Hepatocyte (in vitro differentiated cells): ENCODE results near the gene CDC14B. TPM values are rescaled to one million over a fixed set of nuclear protein-coding genes. Genes with fewer than 3 reads are reported as not detected.

Experiments
- DNase-seq: peaks from one replicate; pipeline ENCODE4 v3.0.0-alpha.2; 2016; ENCODE audit warnings: low spot score
- H2AFZ ChIP-seq: fragments of 200-600 bp; sonication (generic); 2 replicates; pipeline ENCODE4 v1.6.0; 2016; ENCODE audit warnings: antibody characterized with exemption, mild to moderate bottlenecking
- H3K27ac ChIP-seq: fragments of 200-600 bp; sonication (generic); 2 replicates; pipeline ENCODE4 v1.5.1; 2016; ENCODE audit warnings: mild to moderate bottlenecking
- H3K27me3 ChIP-seq: fragments of 200-600 bp; sonication (generic); 2 replicates; pipeline ENCODE4 v1.6.1; 2016
- H3K36me3 ChIP-seq: fragments of 200-600 bp; sonication (generic); replicated peaks from 2 replicates; pipeline ENCODE4 v1.5.1; 2016; ENCODE audit warnings: low read depth; ENCODE audit not compliant: insufficient read depth
- H3K4me1 ChIP-seq: fragments of 200-600 bp; sonication (generic); 2 replicates; pipeline ENCODE4 v1.5.1; 2016; ENCODE audit warnings: mild to moderate bottlenecking, moderate library complexity; ENCODE audit not compliant: insufficient read depth
- H3K4me2 ChIP-seq: fragments of 200-600 bp; sonication (generic); 2 replicates; pipeline ENCODE4 v1.6.0; 2016
- H3K4me3 ChIP-seq: fragments of 200-600 bp; sonication (generic); 2 replicates; pipeline ENCODE4 v1.5.1; 2016; ENCODE audit warnings: mild to moderate bottlenecking
- H3K79me2 ChIP-seq: fragments of 200-600 bp; sonication (generic); 2 replicates; pipeline ENCODE4 v1.6.0; 2017; ENCODE audit warnings: mild to moderate bottlenecking
- H3K9me2 ChIP-seq: fragments of 200-600 bp; sonication (generic); replicated peaks from 2 replicates; pipeline ENCODE4 v1.6.0; 2017; ENCODE audit warnings: mild to moderate bottlenecking; ENCODE audit not compliant: insufficient read depth
- H3K9me3 ChIP-seq: fragments of 200-600 bp; sonication (generic); 2 replicates; pipeline ENCODE4 v1.5.1; 2016; ENCODE audit warnings: low read depth, mild to moderate bottlenecking
- H4K20me1 ChIP-seq: fragments of 200-600 bp; sonication (generic); 2 replicates; pipeline ENCODE4 v1.6.0; 2016; ENCODE audit warnings: mild to moderate bottlenecking; ENCODE audit not compliant: insufficient read depth, poor library complexity, severe bottlenecking
- EZH2 ChIP-seq: fragments of 200-600 bp; sonication (generic); IDR thresholded peaks from 2 replicates; pipeline ENCODE4 v1.6.1; 2016; ENCODE audit warnings: antibody characterized with exemption, mild to moderate bottlenecking, borderline replicate concordance
- EZH2phosphoT487 ChIP-seq: fragments of 200-600 bp; sonication (generic); IDR thresholded peaks from one replicate; pipeline ENCODE4 v1.6.1; 2018; ENCODE audit warnings: antibody characterized with exemption, mild to moderate bottlenecking, low read depth, moderate library complexity; ENCODE audit not compliant: unreplicated experiment, severe bottlenecking
- WGBS: methylation state at CpG from one replicate; pipeline ENCODE4 v1.1.6; 2016; ENCODE audit warnings: low lambda C conversion rate; ENCODE audit errors: missing lambda C conversion rate; 5-methylcytosine and 5-hydroxymethylcytosine counted together
- polyA plus RNA-seq: library from polyadenylated mRNA; unstranded; fragments of >200 nt; fragmentation: Nextera tagmentation; extraction: Ambion mirVana; gene quantifications from 2 replicates; pipeline ENCODE4 v1.2.1, GENCODE V29; 2016
- total RNA-seq: library from RNA; depleted of rRNA; stranded (reverse); fragments of >200 nt; gene quantifications from 2 replicates; pipeline ENCODE4 v1.2.3, GENCODE V29; 2014
- TF ChIP-seq, protein P1 (sequence below): fragments of 200-600 bp; sonication (generic); IDR thresholded peaks from 2 replicates; pipeline ENCODE4 v1.5.1; 2016; ENCODE audit warnings: antibody characterized with exemption, mild to moderate bottlenecking; ENCODE audit not compliant: poor library complexity

Gene CDC14B
- total and polyA plus RNA-seq, 2 experiments from 2014 or later, result 15.1 to 33.4 TPM

- peak overlapping the region; percentile 23 for H3K27ac ChIP-seq
- no peaks in the 10 kb centered on the region for H3K4me1 ChIP-seq
- no peak overlapping the region for H2AFZ ChIP-seq
- no peak overlapping the region for H3K4me3 ChIP-seq
- no peaks in the 10 kb centered on the region for H3K79me2 ChIP-seq
- H4K20me1 ChIP-seq, result no peaks in the 10 kb centered on the region
- no peak for TF ChIP-seq EZH2
- no peak for TF ChIP-seq EZH2phosphoT487
- TF ChIP-seq, protein P1, sequence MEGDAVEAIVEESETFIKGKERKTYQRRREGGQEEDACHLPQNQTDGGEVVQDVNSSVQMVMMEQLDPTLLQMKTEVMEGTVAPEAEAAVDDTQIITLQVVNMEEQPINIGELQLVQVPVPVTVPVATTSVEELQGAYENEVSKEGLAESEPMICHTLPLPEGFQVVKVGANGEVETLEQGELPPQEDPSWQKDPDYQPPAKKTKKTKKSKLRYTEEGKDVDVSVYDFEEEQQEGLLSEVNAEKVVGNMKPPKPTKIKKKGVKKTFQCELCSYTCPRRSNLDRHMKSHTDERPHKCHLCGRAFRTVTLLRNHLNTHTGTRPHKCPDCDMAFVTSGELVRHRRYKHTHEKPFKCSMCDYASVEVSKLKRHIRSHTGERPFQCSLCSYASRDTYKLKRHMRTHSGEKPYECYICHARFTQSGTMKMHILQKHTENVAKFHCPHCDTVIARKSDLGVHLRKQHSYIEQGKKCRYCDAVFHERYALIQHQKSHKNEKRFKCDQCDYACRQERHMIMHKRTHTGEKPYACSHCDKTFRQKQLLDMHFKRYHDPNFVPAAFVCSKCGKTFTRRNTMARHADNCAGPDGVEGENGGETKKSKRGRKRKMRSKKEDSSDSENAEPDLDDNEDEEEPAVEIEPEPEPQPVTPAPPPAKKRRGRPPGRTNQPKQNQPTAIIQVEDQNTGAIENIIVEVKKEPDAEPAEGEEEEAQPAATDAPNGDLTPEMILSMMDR, result no peak
- H3K27me3 ChIP-seq, result no peaks in the 10 kb centered on the region
- DNase-seq, result no peak
- H3K9me3 ChIP-seq, result no peaks in the 10 kb centered on the region
- 97% methylated on average over 5 of the region's 5 CpGs for WGBS
- no peaks in the 10 kb centered on the region for H3K9me2 ChIP-seq
- no peaks in the 10 kb centered on the region for H3K36me3 ChIP-seq
- no peak overlapping the region for H3K4me2 ChIP-seq
Measured at GRCh38 chr9:96513622-96514021, 106.0 kb downstream of the CDC14B start.

- Histone ChIP-seq H3K9me2 (no peaks in the 10 kb centered on the region), H4K20me1 (no peaks in the 10 kb centered on the region), H3K79me2 (no peaks in the 10 kb centered on the region), H3K4me3 (no peak overlapping the region), H3K4me1 (no peaks in the 10 kb centered on the region), H2AFZ (no peak overlapping the region), H3K27me3 (no peaks in the 10 kb centered on the region), H3K9me3 (no peaks in the 10 kb centered on the region), H3K4me2 (no peak overlapping the region), H3K36me3 (no peaks in the 10 kb centered on the region), H3K27ac (no peak overlapping the region)
- no peak for DNase-seq
- TF ChIP-seq EZH2phosphoT487 (no peak), EZH2 (no peak)
- TF ChIP-seq, protein P1, result no peak
- 98% methylated on average over 3 of the region's 3 CpGs for WGBS
Measured at GRCh38 chr9:96512240-96512639, 107.4 kb downstream of the CDC14B start.

DNA sequence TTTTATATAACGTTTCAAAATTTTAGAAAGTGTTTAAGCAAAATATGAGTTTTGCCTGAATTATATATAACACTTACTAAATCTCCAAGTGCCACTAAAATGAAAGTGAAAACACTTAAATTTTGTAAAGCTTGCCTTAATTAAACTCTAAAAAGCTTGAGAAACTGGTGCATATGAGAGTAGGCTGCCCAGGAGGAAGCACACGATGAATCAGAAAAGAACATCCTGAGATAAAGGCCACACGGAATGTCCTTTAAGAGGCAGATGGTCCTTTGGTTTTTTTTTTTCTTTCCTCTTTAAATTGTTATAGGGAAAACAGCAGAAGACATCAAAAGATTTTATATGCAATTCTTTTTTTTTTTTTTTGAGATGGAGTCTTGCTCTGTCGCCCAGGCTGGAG, 109.4 kb downstream of the CDC14B start:
- Histone ChIP-seq H3K36me3 (no peaks in the 10 kb centered on the region), H3K9me2 (no peaks in the 10 kb centered on the region), H4K20me1 (no peaks in the 10 kb centered on the region), H3K9me3 (no peaks in the 10 kb centered on the region), H3K4me3 (no peak overlapping the region), H3K27me3 (no peaks in the 10 kb centered on the region), H3K4me1 (no peaks in the 10 kb centered on the region), H3K27ac (no peak overlapping the region), H3K79me2 (no peaks in the 10 kb centered on the region), H3K4me2 (no peak overlapping the region), H2AFZ (no peak overlapping the region)
- no peak for DNase-seq
- 82% methylated on average over 4 of the region's 4 CpGs for WGBS
- no peak for TF ChIP-seq EZH2phosphoT487
- TF ChIP-seq, protein P1, result no peak
- TF ChIP-seq EZH2, result no peak

DNA sequence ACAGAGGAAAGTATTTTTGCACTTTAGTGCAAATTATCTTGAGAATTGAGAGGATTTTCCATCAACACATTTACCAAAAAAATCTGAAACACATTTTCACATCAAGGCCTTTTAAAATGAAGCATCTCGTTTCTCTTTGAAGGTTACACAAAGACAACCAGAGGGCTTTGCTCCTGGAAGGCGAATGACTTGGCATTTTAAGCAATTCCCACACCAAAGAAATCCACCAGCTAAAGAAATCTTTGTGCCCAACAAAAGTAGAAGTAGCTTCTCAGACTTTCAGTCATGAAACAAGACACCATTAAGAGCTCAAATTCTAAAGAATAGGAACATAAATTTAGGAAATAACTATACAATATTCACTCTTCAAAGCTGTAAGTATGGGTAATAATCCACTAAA, 109.8 kb downstream of the CDC14B start:
- no peaks in the 10 kb centered on the region for H3K79me2 ChIP-seq
- TF ChIP-seq EZH2phosphoT487 (no peak), EZH2 (no peak)
- TF ChIP-seq, protein P1, result no peak
- no peak overlapping the region for H3K4me2 ChIP-seq
- H4K20me1 ChIP-seq, result no peaks in the 10 kb centered on the region
- no peak overlapping the region for H3K27ac ChIP-seq
- H3K4me1 ChIP-seq, result no peaks in the 10 kb centered on the region
- 95% methylated on average over 2 of the region's 2 CpGs for WGBS
- DNase-seq, result no peak
- no peaks in the 10 kb centered on the region for H3K9me2 ChIP-seq
- no peaks in the 10 kb centered on the region for H3K27me3 ChIP-seq
- no peaks in the 10 kb centered on the region for H3K9me3 ChIP-seq
- H3K4me3 ChIP-seq, result no peak overlapping the region
- no peak overlapping the region for H2AFZ ChIP-seq
- H3K36me3 ChIP-seq, result no peaks in the 10 kb centered on the region
